GM12874 (cell line): Measurements from ENCODE around the gene C10orf95.

Experiments used
- CTCF ChIP-seq: IDR thresholded peaks from 2 replicates; pipeline ENCODE4 v1.5.1; 2011; ENCODE audit warnings: low read depth, mild to moderate bottlenecking, control low read depth, low read length, moderate library complexity; ENCODE audit not compliant: insufficient read depth

Gene C10orf95

GRCh38 chr10:102416695-102417094 lies 34.6 kb downstream of the C10orf95 start:
- TF ChIP-seq CTCF = no peak

GRCh38 chr10:102416283-102416682 lies 35.1 kb downstream of the C10orf95 start:
- TF ChIP-seq CTCF = no peak

- TF ChIP-seq CTCF = no peak
Observed at GRCh38 chr10:102414749-102415148, 36.6 kb downstream of the C10orf95 start.

- no peak for TF ChIP-seq CTCF
Observed at GRCh38 chr10:102413806-102414561, 37.4 kb downstream of the C10orf95 start.

- TF ChIP-seq CTCF = no peak
Observed at GRCh38 chr10:102413053-102413705, 38.2 kb downstream of the C10orf95 start.

- TF ChIP-seq CTCF = no peak
Observed at GRCh38 chr10:102412293-102412692, 39.0 kb downstream of the C10orf95 start.

GRCh38 chr10:102411341-102412255 lies 39.7 kb downstream of the C10orf95 start:
- no peak for TF ChIP-seq CTCF
